Heart left ventricle (tissue), 13 donors: ENCODE results near the gene LPCAT2.

Experiments
- CTCF ChIP-seq, 12 donors: fragments of 200-600 bp; sonication (generic) in 4 of 12; IDR thresholded peaks; one replicate each; pipeline versions ENCODE4 v1.5.0 to v1.8.0; 2018 to 2022; ENCODE audit warnings: antibody characterized with exemption in 12 of 12, mild to moderate bottlenecking in 5 of 12
- POLR2A ChIP-seq, 2 donors: fragments of 450-650 bp; IDR thresholded peaks; one replicate each; pipeline ENCODE4 v1.6.1; 2017; ENCODE audit warnings: antibody characterized with exemption in 2 of 2, mild to moderate bottlenecking in 2 of 2, moderate library complexity in 2 of 2
- donor health status: ischemic (EF 13 %, LVEDD 7.1; RV severe dilation, severe dysfunction).
- donor health status: DM: no; HTN: yes; CAD: no.
- donor health status: DM: no; HTN: no; CAD: no.
- donor health status: ischemic (EF 25% LVEDD 6.9; RV normal size, moderate dysfunction).
- donor health status: ischemic (EF 25% LVEDD 5.7; RV mildly dilated, moderate dysfunction).
- donor health status: ischemic (EF 35%, LVEDD 5.7; RV mildly dilated, moderate dysfunction).
- donor health status: nonischemic (EF 11% LVEDD 7.7; RV severe dilation, severe dysfunction).
- donor health status: DM: yes; HTN: yes; CAD: no.
- donor health status: PGD.
- donor health status: ischemic (EF 29% LVEDD 5.4; RV normal size, mild dysfunction).
- donor health status: nonischemic (EF 23%, LVEDD 6.1; RV moderate dilation, normal function).

DNA sequence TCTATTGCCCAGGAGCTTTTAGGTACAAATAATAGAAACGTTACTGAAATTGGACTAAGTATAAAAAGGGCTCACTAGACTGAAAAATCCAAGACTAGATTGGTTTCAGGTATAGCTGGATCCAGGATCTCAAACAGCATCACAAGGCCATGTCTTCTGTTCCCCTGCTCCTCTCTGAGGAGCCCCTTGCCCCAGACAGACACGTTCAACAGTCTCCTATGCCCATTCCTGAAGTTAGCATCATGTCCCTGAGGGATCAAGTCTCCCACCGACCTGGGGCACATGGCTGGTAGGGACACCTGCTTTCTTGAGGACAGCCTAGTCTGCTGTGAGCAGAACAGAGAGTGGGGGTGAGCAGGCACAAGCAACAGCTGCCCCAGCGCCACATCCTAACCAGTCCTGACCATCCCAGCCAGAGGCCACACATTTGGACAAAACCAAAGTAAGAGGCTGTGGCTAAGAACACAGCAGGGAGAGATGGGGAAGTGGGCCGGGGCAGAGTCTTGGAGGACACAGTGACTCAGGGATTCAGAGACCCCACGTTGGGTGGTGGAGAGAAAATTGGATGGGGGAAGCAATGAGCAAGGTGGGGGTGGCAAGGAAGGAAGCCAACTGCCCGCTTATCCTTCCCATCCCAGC, 40.4 kb upstream of the LPCAT2 start:
- TF ChIP-seq CTCF (IDR thresholded peaks at IDR 0.05) (no peak), POLR2A (IDR thresholded peaks at IDR 0.05) (no peak)
